Measurements from ENCODE around the gene HOXA10. TPM values are rescaled to one million over a fixed set of nuclear protein-coding genes. Genes with fewer than 3 reads are reported as not detected.
A peak's percentile ranks its signal among the peaks of the same experiment; 100 is the strongest.

Gene HOXA10
- total and polyA plus RNA-seq, 2 donors (not counting 1 experiment from before 2014, with no cell fraction given) = 0.17 to 1.00 TPM

- H3K79me2 ChIP-seq (ENCODE audit: control insufficient read depth, insufficient read depth, low read length) = no peaks in the 10 kb centered on the region
- H4K20me1 ChIP-seq (ENCODE audit: control insufficient read depth, extremely low read depth, insufficient read depth, low read length) = no peaks in the 10 kb centered on the region
- no peaks in the 10 kb centered on the region for H3K36me3 ChIP-seq (ENCODE audit: control insufficient read depth, insufficient read depth, low read length)
- peak within 1 kb of the TSS in 1 of 4 experiments; percentile 40 for H3K4me3 ChIP-seq (replicated peaks in 1 of 4; ENCODE audit: control extremely low read depth in 1 of 4, insufficient read depth in 1 of 4, low read depth in 3 of 4, low read length in 4 of 4)
- no peak for TF ChIP-seq CTCF (conservative IDR thresholded peaks at IDR 0.05 in 1 of 2, IDR thresholded peaks at IDR 0.05 in 1 of 2; ENCODE audit: low read depth in 1 of 2, low read length in 2 of 2)
- peak; percentile 97 for TF ChIP-seq EZH2 (IDR thresholded peaks at IDR 0.05; ENCODE audit: low read length, missing control alignments)
- no peak within 1 kb of the TSS for H2AFZ ChIP-seq (ENCODE audit: low read length)
- H3K4me2 ChIP-seq (ENCODE audit: extremely low read depth, insufficient read depth, low read length) = no peak within 1 kb of the TSS
- H3K27me3 ChIP-seq (ENCODE audit: control insufficient read depth, insufficient read depth, low read length) = peaks cover 68% of the 10 kb centered on the region
- H3K4me1 ChIP-seq (ENCODE audit: control insufficient read depth, extremely low read depth, insufficient read depth, low read length) = no peaks in the 10 kb centered on the region
- no peak within 1 kb of the TSS for H3K9ac ChIP-seq (ENCODE audit: insufficient read depth, low read length)
- no peaks in the 10 kb centered on the region for H3K9me3 ChIP-seq (ENCODE audit: control insufficient read depth, insufficient read depth, low read depth, low read length)
- H3K27ac ChIP-seq (ENCODE audit: insufficient read depth, low read length) = no peak within 1 kb of the TSS
- peak in 1 of 2 donors; percentile 75 for DNase-seq (ENCODE audit: low read depth in 2 of 2)
Measured at GRCh38 chr7:27165089-27165995, 8.8 kb downstream of the HOXA10 start, which contains the start of gene HOXA9. HOXA9 (minus strand) TSS chr7:27165537; CDS start chr7:27165457, 80 bp downstream.

- Histone ChIP-seq H3K4me3 (replicated peaks in 1 of 4; ENCODE audit: control extremely low read depth in 1 of 4, insufficient read depth in 1 of 4, low read depth in 3 of 4, low read length in 4 of 4) (no peak overlapping the region), H3K4me2 (ENCODE audit: extremely low read depth, insufficient read depth, low read length) (no peak overlapping the region), H4K20me1 (ENCODE audit: control insufficient read depth, extremely low read depth, insufficient read depth, low read length) (no peaks in the 10 kb centered on the region), H2AFZ (ENCODE audit: low read length) (no peak overlapping the region), H3K79me2 (ENCODE audit: control insufficient read depth, insufficient read depth, low read length) (no peaks in the 10 kb centered on the region), H3K27me3 (ENCODE audit: control insufficient read depth, insufficient read depth, low read length) (peaks cover 61% of the 10 kb centered on the region), H3K9ac (ENCODE audit: insufficient read depth, low read length) (no peak overlapping the region), H3K4me1 (ENCODE audit: control insufficient read depth, extremely low read depth, insufficient read depth, low read length) (no peaks in the 10 kb centered on the region), H3K9me3 (ENCODE audit: control insufficient read depth, insufficient read depth, low read depth, low read length) (no peaks in the 10 kb centered on the region), H3K36me3 (ENCODE audit: control insufficient read depth, insufficient read depth, low read length) (no peaks in the 10 kb centered on the region), H3K27ac (ENCODE audit: insufficient read depth, low read length) (no peak overlapping the region)
- TF ChIP-seq CTCF (conservative IDR thresholded peaks at IDR 0.05 in 1 of 2, IDR thresholded peaks at IDR 0.05 in 1 of 2; ENCODE audit: low read depth in 1 of 2, low read length in 2 of 2) (no peak), EZH2 (IDR thresholded peaks at IDR 0.05; ENCODE audit: low read length, missing control alignments) (no peak)
- no peak for DNase-seq (ENCODE audit: low read depth in 2 of 2)
Measured at GRCh38 chr7:27164367-27165088, 9.6 kb downstream of the HOXA10 start.

- no peak overlapping the region for H3K4me3 ChIP-seq (replicated peaks in 1 of 4; ENCODE audit: control extremely low read depth in 1 of 4, insufficient read depth in 1 of 4, low read depth in 3 of 4, low read length in 4 of 4)
Measured at GRCh38 chr7:27164045-27164366, 10.1 kb downstream of the HOXA10 start.

More at GRCh38 chr7:27164045-27164366, 10.1 kb downstream of the HOXA10 start:
- H3K9me3 ChIP-seq (ENCODE audit: control insufficient read depth, insufficient read depth, low read depth, low read length) = no peaks in the 10 kb centered on the region
- no peak for TF ChIP-seq CTCF (conservative IDR thresholded peaks at IDR 0.05 in 1 of 2, IDR thresholded peaks at IDR 0.05 in 1 of 2; ENCODE audit: low read depth in 1 of 2, low read length in 2 of 2)
- peak; percentile 38 for TF ChIP-seq EZH2 (IDR thresholded peaks at IDR 0.05; ENCODE audit: low read length, missing control alignments)
- no peaks in the 10 kb centered on the region for H3K79me2 ChIP-seq (ENCODE audit: control insufficient read depth, insufficient read depth, low read length)
- H3K9ac ChIP-seq (ENCODE audit: insufficient read depth, low read length) = no peak overlapping the region
- peaks cover 56% of the 10 kb centered on the region for H3K27me3 ChIP-seq (ENCODE audit: control insufficient read depth, insufficient read depth, low read length)
- no peak overlapping the region for H3K27ac ChIP-seq (ENCODE audit: insufficient read depth, low read length)
- no peaks in the 10 kb centered on the region for H3K4me1 ChIP-seq (ENCODE audit: control insufficient read depth, extremely low read depth, insufficient read depth, low read length)
- no peak overlapping the region for H3K4me2 ChIP-seq (ENCODE audit: extremely low read depth, insufficient read depth, low read length)
- no peaks in the 10 kb centered on the region for H3K36me3 ChIP-seq (ENCODE audit: control insufficient read depth, insufficient read depth, low read length)
- DNase-seq (ENCODE audit: low read depth in 2 of 2) = no peak
- no peak overlapping the region for H2AFZ ChIP-seq (ENCODE audit: low read length)
- no peaks in the 10 kb centered on the region for H4K20me1 ChIP-seq (ENCODE audit: control insufficient read depth, extremely low read depth, insufficient read depth, low read length)
